SK-N-SH (cell line): Measurements from ENCODE around the gene MBD3L4. TPM values are rescaled to one million over a fixed set of nuclear protein-coding genes. Genes with fewer than 3 reads are reported as not detected.
A peak's percentile ranks its signal among the peaks of the same experiment; 100 is the strongest.

ENCODE experiments used
- CTCF ChIA-PET: fragments of 300-600, 350-600 bp; formaldehyde crosslinking; extraction: SDS; loops from one replicate; lab custom pipeline; 2021; lab: Yijun Ruan, JAX
- POLR2A ChIA-PET: fragments of 350-600 bp; sonication (Branson Sonifier 250); formaldehyde crosslinking; extraction: SDS; loops from one replicate; lab custom pipeline; 2020; ENCODE audit warnings: antibody characterized with exemption, inconsistent platforms; lab: Yijun Ruan, JAX
- DNase-seq: peaks from one replicate; pipeline ENCODE4 v3.0.0; 2012
- H2AFZ ChIP-seq: fragments of 200-600 bp; sonication (generic); 2 replicates; pipeline ENCODE4 v1.8.1; 2016; ENCODE audit warnings: antibody characterized with exemption, mild to moderate bottlenecking, low read depth
- H3F3A ChIP-seq: fragments of 200-600 bp; sonication (generic); replicated peaks from 2 replicates; pipeline ENCODE3; 2016; ENCODE audit warnings: antibody characterized with exemption, mild to moderate bottlenecking; ENCODE audit not compliant: insufficient read depth
- H3K27ac ChIP-seq, 2 experiments: fragments of 200-500 bp in 1 of 2; fragments of 200-600 bp in 1 of 2; sonication (Bioruptor generic) in 1 of 2; sonication (generic), shearing (Covaris generic) in 1 of 2; 2 replicates each; pipeline versions ENCODE4 v1.5.1 to v1.6.1; 2014 to 2016; ENCODE audit warnings: low read depth in 2 of 2, inconsistent platforms in 1 of 2, low read length in 1 of 2, mild to moderate bottlenecking in 1 of 2, mixed read lengths in 1 of 2
- H3K27me3 ChIP-seq: fragments of 200-600 bp; sonication (generic), shearing (Covaris generic); 2 replicates; pipeline ENCODE4 v1.6.1; 2016; ENCODE audit warnings: mixed run types; ENCODE audit not compliant: insufficient read depth
- H3K36me3 ChIP-seq, 2 experiments: fragments of 200-500 bp in 1 of 2; fragments of 200-600 bp in 1 of 2; sonication (Bioruptor generic) in 1 of 2; sonication (generic) in 1 of 2; replicated peaks in 1 of 2; 2 replicates each; pipeline versions ENCODE3 to v1.5.1; 2014 to 2016; ENCODE audit warnings: low read length in 1 of 2, mild to moderate bottlenecking in 1 of 2; ENCODE audit not compliant: insufficient read depth in 2 of 2, control insufficient read depth in 1 of 2
- H3K4me1 ChIP-seq, 2 experiments: fragments of 200-500 bp in 1 of 2; fragments of 200-600 bp in 1 of 2; sonication (Bioruptor generic) in 1 of 2; sonication (generic), shearing (Covaris generic) in 1 of 2; 2 replicates each; pipeline versions ENCODE4 v1.5.1 to v1.6.1; 2014 to 2016; ENCODE audit warnings: low read depth in 1 of 2, low read length in 1 of 2, mixed run types in 1 of 2; ENCODE audit not compliant: insufficient read depth in 2 of 2, control insufficient read depth in 1 of 2
- H3K4me2 ChIP-seq: fragments of 200-600 bp; sonication (generic), shearing (Covaris generic); 2 replicates; pipeline ENCODE4 v1.6.1; 2017; ENCODE audit warnings: mixed run types
- H3K4me3 ChIP-seq, 2 experiments: fragments of 200-500 bp in 1 of 2; fragments of 200-600 bp in 1 of 2; sonication (Bioruptor generic) in 1 of 2; sonication (generic), shearing (Covaris generic) in 1 of 2; 2 replicates each; pipeline versions ENCODE4 v1.5.1 to v1.8.1; 2014 to 2016; ENCODE audit warnings: low read depth in 2 of 2, inconsistent platforms in 1 of 2, low read length in 1 of 2, mild to moderate bottlenecking in 1 of 2, mixed read lengths in 1 of 2, moderate library complexity in 1 of 2
- H3K79me2 ChIP-seq: fragments of 200-600 bp; sonication (generic); 2 replicates; pipeline ENCODE4 v1.8.1; 2017; ENCODE audit warnings: mild to moderate bottlenecking; ENCODE audit not compliant: insufficient read depth
- H3K9ac ChIP-seq: fragments of 200-600 bp; sonication (generic); 2 replicates; pipeline ENCODE4 v1.6.1; 2017; ENCODE audit warnings: mixed run types
- H3K9me2 ChIP-seq: fragments of 200-600 bp; sonication (generic); 2 replicates; pipeline ENCODE4 v1.6.1; 2017; ENCODE audit warnings: mixed run types
- H3K9me3 ChIP-seq: fragments of 200-600 bp; sonication (generic); 2 replicates; pipeline ENCODE4 v1.6.1; 2017; ENCODE audit warnings: mixed run types, mild to moderate bottlenecking, moderate library complexity
- H4K20me1 ChIP-seq: fragments of 200-600 bp; sonication (generic); 2 replicates; pipeline ENCODE4 v1.6.1; 2017; ENCODE audit warnings: mild to moderate bottlenecking, mixed run types; ENCODE audit not compliant: insufficient read depth
- ELF1 ChIP-seq: IDR thresholded peaks from 2 replicates; pipeline ENCODE4 v1.4.0; 2012
- EP300 ChIP-seq, 2 experiments: IDR thresholded peaks; 2 replicates each; pipeline versions ENCODE4 v1.4.0 to v1.6.1; 2012; ENCODE audit warnings: borderline replicate concordance in 1 of 2, low read depth in 1 of 2, low read length in 1 of 2
- EZH2phosphoT487 ChIP-seq: fragments of 200-600 bp; sonication (generic); IDR thresholded peaks from 2 replicates; pipeline ENCODE4 v1.6.1; 2017; ENCODE audit warnings: low read depth, mixed run types, mild to moderate bottlenecking, antibody characterized with exemption, moderate library complexity, borderline replicate concordance
- FOXM1 ChIP-seq: IDR thresholded peaks from 2 replicates; pipeline ENCODE4 v1.4.0; 2012; ENCODE audit warnings: low read depth, mild to moderate bottlenecking
- GABPA ChIP-seq: IDR thresholded peaks from 2 replicates; pipeline ENCODE4 v1.4.0; 2012; ENCODE audit warnings: low read depth, mild to moderate bottlenecking
- IRF3 ChIP-seq: fragments of 150-350 bp; IDR thresholded peaks from 2 replicates; pipeline ENCODE4 v1.6.1; 2016; ENCODE audit warnings: mild to moderate bottlenecking, low read depth, low read length
- JUND ChIP-seq: IDR thresholded peaks from 2 replicates; pipeline ENCODE4 v1.4.0; 2012
- MAX ChIP-seq: IDR thresholded peaks from 2 replicates; pipeline ENCODE4 v1.4.0; 2012; ENCODE audit warnings: low read depth
- MEF2A ChIP-seq: IDR thresholded peaks from 2 replicates; pipeline ENCODE4 v1.4.0; 2012; ENCODE audit warnings: low read depth, borderline replicate concordance
- NFIC ChIP-seq: IDR thresholded peaks from 2 replicates; pipeline ENCODE4 v1.4.0; 2012; ENCODE audit warnings: borderline replicate concordance
- NRF1 ChIP-seq: IDR thresholded peaks from 2 replicates; pipeline ENCODE4 v1.6.1; 2012; ENCODE audit warnings: low read depth, mild to moderate bottlenecking, low read length
- PBX3 ChIP-seq: IDR thresholded peaks from 2 replicates; pipeline ENCODE4; 2012
- RCOR1 ChIP-seq: fragments of 150-350 bp; IDR thresholded peaks from 2 replicates; pipeline ENCODE4 v1.6.1; 2017; ENCODE audit warnings: antibody characterized with exemption, low read length
- REST ChIP-seq: IDR thresholded peaks from 2 replicates; pipeline ENCODE4 v1.6.1; 2012; ENCODE audit warnings: mild to moderate bottlenecking, low read depth, low read length, moderate library complexity
- RFX5 ChIP-seq: IDR thresholded peaks from 2 replicates; pipeline ENCODE4 v1.6.1; 2012; ENCODE audit warnings: mild to moderate bottlenecking, improper control_type of control experiment, low read length
- TAF1 ChIP-seq: IDR thresholded peaks from 2 replicates; pipeline ENCODE4 v1.6.1; 2012; ENCODE audit warnings: low read depth, mild to moderate bottlenecking, low read length, moderate library complexity, borderline replicate concordance
- TCF12 ChIP-seq: IDR thresholded peaks from 2 replicates; pipeline ENCODE4 v1.4.0; 2012
- YY1 ChIP-seq: IDR thresholded peaks from 2 replicates; pipeline ENCODE4 v1.4.0; 2012; ENCODE audit warnings: low read depth, mild to moderate bottlenecking
- WGBS: methylation state at CpG from one replicate; pipeline ENCODE4 v1.1.6; 2017; ENCODE audit warnings: low lambda C conversion rate; 5-methylcytosine and 5-hydroxymethylcytosine counted together
- polyA plus RNA-seq, 3 experiments: library from polyadenylated mRNA; depleted of rRNA; stranded (reverse); fragments of >200 nt; gene quantifications; 2 replicates each; pipeline ENCODE4 v1.2.3, GENCODE V29; 2012

MBD3L4 gene
- polyA plus RNA-seq, 1 of the 3 experiments (the other 2 are of a cell fraction), result not detected

GRCh38 chr19:6997679-6998445 is 42.1 kb downstream of the MBD3L4 start:
- POLR2A ChIA-PET, result no interaction called here
- no peak for DNase-seq
- H3K27me3 ChIP-seq, result peaks cover 5% of the 10 kb centered on the region; the same call in 1 of the 2 replicates
- no peaks in the 10 kb centered on the region for H4K20me1 ChIP-seq
- H3K4me3 ChIP-seq, result no peak overlapping the region
- 0 out of 2 replicates have a peak overlapping the region, but pooled peaks have one; percentile 16 for H2AFZ ChIP-seq
- no peak overlapping the region for H3K9ac ChIP-seq
- H3F3A ChIP-seq, result no peaks in the 10 kb centered on the region
- CTCF ChIA-PET, result no interaction called here
- TF ChIP-seq NRF1, result no peak
- no peak for TF ChIP-seq YY1
- no peak for TF ChIP-seq MAX
- TF ChIP-seq MEF2A, result no peak
- H3K79me2 ChIP-seq, result no peaks in the 10 kb centered on the region
- no peak overlapping the region for H3K27ac ChIP-seq
- H3K4me2 ChIP-seq, result no peak overlapping the region
- H3K9me3 ChIP-seq, result no peaks in the 10 kb centered on the region
- WGBS, result 19% methylated on average over 11 of the region's 15 CpGs
- H3K4me1 ChIP-seq, result no peaks in the 10 kb centered on the region
- no peaks in the 10 kb centered on the region for H3K36me3 ChIP-seq
- H3K9me2 ChIP-seq, result no peaks in the 10 kb centered on the region

- Histone ChIP-seq H3K9me3 (no peaks in the 10 kb centered on the region), H3F3A (no peaks in the 10 kb centered on the region), H3K4me1 (no peaks in the 10 kb centered on the region), H3K27ac (no peak overlapping the region), H3K4me3 (no peak overlapping the region), H3K27me3 (no peaks in the 10 kb centered on the region; the same call in 1 of the 2 replicates), H3K9ac (no peak overlapping the region), H3K9me2 (no peaks in the 10 kb centered on the region), H3K36me3 (no peaks in the 10 kb centered on the region), H3K4me2 (no peak overlapping the region), H3K79me2 (no peaks in the 10 kb centered on the region), H2AFZ (no peak overlapping the region), H4K20me1 (no peaks in the 10 kb centered on the region)
- ChIA-PET CTCF (no interaction called here), POLR2A (no interaction called here)
- 3% methylated on average over 4 of the region's 4 CpGs for WGBS
- no peak for DNase-seq
- no peak for TF ChIP-seq ELF1
- no peak for TF ChIP-seq EP300 (IDR thresholded peaks at IDR 0.05; ENCODE audit: borderline replicate concordance in 1 of 2, low read depth in 1 of 2, low read length in 1 of 2)
- no peak for TF ChIP-seq NFIC
- no peak for TF ChIP-seq JUND
- no peak for TF ChIP-seq RCOR1
- TF ChIP-seq TAF1, result no peak
- TF ChIP-seq MAX, result no peak
- TF ChIP-seq RFX5, result no peak
- no peak for TF ChIP-seq TCF12
- TF ChIP-seq FOXM1, result no peak
- TF ChIP-seq PBX3, result no peak
- no peak for TF ChIP-seq GABPA
- TF ChIP-seq REST, result no peak
- no peak for TF ChIP-seq EZH2phosphoT487
- no peak for TF ChIP-seq IRF3
Measured at GRCh38 chr19:6996810-6997209, 43.2 kb downstream of the MBD3L4 start.
